Liver (tissue), 9 donors: ENCODE data around the gene TRIM22. TPM values are rescaled to one million over a fixed set of nuclear protein-coding genes. Genes with fewer than 3 reads are reported as not detected.

Experiments
- DNase-seq: peaks from one replicate; pipeline ENCODE4 v3.0.0-alpha.2; 2017; ENCODE audit warnings: low spot score
- H3K27ac ChIP-seq, 2 donors: one replicate each; pipeline ENCODE4 v1.7.0; 2013; ENCODE audit warnings: inconsistent platforms in 2 of 2, low read length in 2 of 2, control low read depth in 1 of 2, low read depth in 1 of 2, mild to moderate bottlenecking in 1 of 2
- H3K27me3 ChIP-seq, 4 donors: one replicate each; pipeline versions ENCODE4 v1.6.1 to v1.7.0; 2013; ENCODE audit warnings: low read length in 3 of 4, inconsistent platforms in 1 of 4, mild to moderate bottlenecking in 1 of 4, moderate library complexity in 1 of 4; ENCODE audit not compliant: control insufficient read depth in 4 of 4, insufficient read depth in 4 of 4
- H3K36me3 ChIP-seq, 4 donors: one replicate each; pipeline versions ENCODE4 v1.6.1 to v1.7.0; 2013; ENCODE audit warnings: low read length in 3 of 4, mild to moderate bottlenecking in 3 of 4, low read depth in 1 of 4, moderate library complexity in 1 of 4; ENCODE audit not compliant: control insufficient read depth in 4 of 4, insufficient read depth in 3 of 4
- H3K4me1 ChIP-seq, 4 donors: one replicate each; pipeline versions ENCODE4 v1.6.1 to v1.7.0; 2013; ENCODE audit warnings: low read length in 3 of 4, mild to moderate bottlenecking in 3 of 4, moderate library complexity in 1 of 4; ENCODE audit not compliant: control insufficient read depth in 4 of 4, insufficient read depth in 4 of 4
- H3K4me3 ChIP-seq, 3 donors: one replicate each; pipeline versions ENCODE4 v1.6.1 to v1.7.0; 2013; ENCODE audit warnings: low read length in 3 of 3, control low read depth in 1 of 3, low read depth in 1 of 3, mild to moderate bottlenecking in 1 of 3
- H3K9ac ChIP-seq, 2 donors: one replicate each; pipeline ENCODE4 v1.7.0; 2013; ENCODE audit warnings: low read length in 2 of 2, mild to moderate bottlenecking in 2 of 2, moderate library complexity in 2 of 2, control low read depth in 1 of 2, low read depth in 1 of 2
- H3K9me3 ChIP-seq, 4 donors: one replicate each; pipeline versions ENCODE4 v1.6.1 to v1.7.0; 2013; ENCODE audit warnings: low read length in 3 of 4; ENCODE audit not compliant: control insufficient read depth in 4 of 4
- EGR1 ChIP-seq, 2 donors: IDR thresholded peaks; 2 replicates each; pipeline ENCODE4 v1.6.1; 2016 to 2018; ENCODE audit warnings: antibody characterized with exemption in 2 of 2, low read depth in 2 of 2
- FOXA1 ChIP-seq: IDR thresholded peaks from 2 replicates; pipeline ENCODE4 v1.6.1; 2016; ENCODE audit warnings: antibody characterized with exemption
- FOXA2 ChIP-seq: IDR thresholded peaks from 2 replicates; pipeline ENCODE4 v1.6.1; 2016; ENCODE audit warnings: antibody characterized with exemption
- GABPA ChIP-seq, 2 donors: IDR thresholded peaks in 1 of 2; conservative IDR thresholded peaks in 1 of 2; 2 replicates each; pipeline ENCODE4 v1.6.1; 2016; ENCODE audit warnings: antibody characterized with exemption in 2 of 2, mild to moderate bottlenecking in 1 of 2, moderate library complexity in 1 of 2
- HNF4A ChIP-seq, 2 donors: conservative IDR thresholded peaks; 2 replicates each; pipeline ENCODE4 v1.6.1; 2016; ENCODE audit warnings: antibody characterized with exemption in 2 of 2, mild to moderate bottlenecking in 2 of 2
- HNF4G ChIP-seq: IDR thresholded peaks from 2 replicates; pipeline ENCODE4 v1.6.1; 2016; ENCODE audit warnings: antibody characterized with exemption
- NR2F2 ChIP-seq: IDR thresholded peaks from 2 replicates; pipeline ENCODE4 v1.6.1; 2016; ENCODE audit warnings: antibody characterized with exemption
- RXRA ChIP-seq, 2 donors: IDR thresholded peaks; 2 replicates each; pipeline ENCODE4 v1.6.1; 2017 to 2018; ENCODE audit warnings: antibody characterized with exemption in 2 of 2, mild to moderate bottlenecking in 1 of 2
- SP1 ChIP-seq: IDR thresholded peaks from 2 replicates; pipeline ENCODE4 v1.6.1; 2018; ENCODE audit warnings: antibody characterized with exemption, mild to moderate bottlenecking
- TAF1 ChIP-seq: conservative IDR thresholded peaks from 2 replicates; pipeline ENCODE4 v1.6.1; 2016; ENCODE audit warnings: antibody characterized with exemption, mild to moderate bottlenecking
- YY1 ChIP-seq: IDR thresholded peaks from 2 replicates; pipeline ENCODE4 v1.6.1; 2016; ENCODE audit warnings: antibody characterized with exemption, mild to moderate bottlenecking
- WGBS: extraction: QIAGEN DNeasy Blood & Tissue Kit; methylation state at CpG from one replicate; pipeline ENCODE4 v1.1.7; 2013; 5-methylcytosine and 5-hydroxymethylcytosine counted together
- polyA plus RNA-seq, 2 donors: library from polyadenylated mRNA; stranded (reverse) in 1 of 2; unstranded in 1 of 2; fragments of 200-250 nt in 1 of 2; fragments of >200 nt in 1 of 2; fragmentation: Nextera tagmentation in 1 of 2; extraction: Ambion mirVana in 1 of 2; gene quantifications; one replicate each; pipeline versions ENCODE4 v1.2.1 to v1.2.3, GENCODE V29; 2013 to 2015
- total RNA-seq, 2 donors: library from RNA; depleted of rRNA; stranded (reverse); fragments of >200 nt; gene quantifications; one replicate each; pipeline ENCODE4 v1.2.3, GENCODE V29; 2014
- TF ChIP-seq, protein P1 (sequence below): fragments of 150-350 bp; IDR thresholded peaks from 2 replicates; pipeline ENCODE4 v1.5.1; 2017; ENCODE audit warnings: improper control_type of control experiment, low read depth, low read length; ENCODE audit not compliant: missing input control
- TF ChIP-seq, protein P2 (sequence below): IDR thresholded peaks from 2 replicates; pipeline ENCODE4 v1.6.1; 2016; ENCODE audit warnings: antibody characterized with exemption, mild to moderate bottlenecking
- TF ChIP-seq, protein P3 (sequence below): IDR thresholded peaks from 2 replicates; pipeline ENCODE4 v1.6.1; 2016; ENCODE audit warnings: antibody characterized with exemption
- TF ChIP-seq, protein P4 (sequence below): IDR thresholded peaks from 2 replicates; pipeline ENCODE4 v1.6.1; 2016; ENCODE audit warnings: antibody characterized with exemption
- donor health status: healthy.
- donor health status: healthy.
- donor health status: healthy.
- donor health status: healthy.
- donor health status: healthy.

The TRIM22 gene
- total and polyA plus RNA-seq, 4 donors, result 3.6 to 21.6 (median 9.6) TPM

DNA sequence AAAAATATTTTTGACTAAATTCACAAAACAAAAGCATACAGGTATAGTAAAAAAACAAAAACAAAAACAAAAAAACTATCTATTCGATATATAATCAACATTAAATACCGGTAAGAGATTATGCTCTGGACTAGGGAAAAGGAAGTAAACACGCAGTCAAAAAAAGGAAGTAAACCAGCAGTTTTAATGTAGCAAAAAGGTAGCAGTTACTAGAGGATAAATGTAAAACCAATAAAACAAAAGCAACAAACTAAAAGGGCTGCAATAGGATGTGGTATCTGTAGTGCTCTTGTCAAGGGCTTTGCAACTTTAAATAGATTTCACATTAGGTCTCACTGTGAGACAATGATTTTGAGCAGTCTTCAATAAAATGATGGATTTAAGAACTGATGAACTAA, 2.4 kb downstream of the TRIM22 start:
- no peak overlapping the region for H3K27ac ChIP-seq
- WGBS, result 68% methylated on average over 3 of the region's 3 CpGs
- DNase-seq, result no peak
- H3K9ac ChIP-seq, result no peak overlapping the region
- H3K27me3 ChIP-seq, result no peaks in the 10 kb centered on the region
- peaks cover 0 to 6% (median 2%) of the 10 kb centered on the region in 4 donors for H3K4me1 ChIP-seq
- no peaks in the 10 kb centered on the region for H3K9me3 ChIP-seq
- TF ChIP-seq SP1 (no peak), NR2F2 (no peak), EGR1 (IDR thresholded peaks at IDR 0.05; ENCODE audit: low read depth in 2 of 2) (no peak), FOXA1 (no peak), RXRA (IDR thresholded peaks at IDR 0.05) (no peak)
- TF ChIP-seq, protein P1, sequence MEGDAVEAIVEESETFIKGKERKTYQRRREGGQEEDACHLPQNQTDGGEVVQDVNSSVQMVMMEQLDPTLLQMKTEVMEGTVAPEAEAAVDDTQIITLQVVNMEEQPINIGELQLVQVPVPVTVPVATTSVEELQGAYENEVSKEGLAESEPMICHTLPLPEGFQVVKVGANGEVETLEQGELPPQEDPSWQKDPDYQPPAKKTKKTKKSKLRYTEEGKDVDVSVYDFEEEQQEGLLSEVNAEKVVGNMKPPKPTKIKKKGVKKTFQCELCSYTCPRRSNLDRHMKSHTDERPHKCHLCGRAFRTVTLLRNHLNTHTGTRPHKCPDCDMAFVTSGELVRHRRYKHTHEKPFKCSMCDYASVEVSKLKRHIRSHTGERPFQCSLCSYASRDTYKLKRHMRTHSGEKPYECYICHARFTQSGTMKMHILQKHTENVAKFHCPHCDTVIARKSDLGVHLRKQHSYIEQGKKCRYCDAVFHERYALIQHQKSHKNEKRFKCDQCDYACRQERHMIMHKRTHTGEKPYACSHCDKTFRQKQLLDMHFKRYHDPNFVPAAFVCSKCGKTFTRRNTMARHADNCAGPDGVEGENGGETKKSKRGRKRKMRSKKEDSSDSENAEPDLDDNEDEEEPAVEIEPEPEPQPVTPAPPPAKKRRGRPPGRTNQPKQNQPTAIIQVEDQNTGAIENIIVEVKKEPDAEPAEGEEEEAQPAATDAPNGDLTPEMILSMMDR, result no peak
- TF ChIP-seq, protein P2, sequence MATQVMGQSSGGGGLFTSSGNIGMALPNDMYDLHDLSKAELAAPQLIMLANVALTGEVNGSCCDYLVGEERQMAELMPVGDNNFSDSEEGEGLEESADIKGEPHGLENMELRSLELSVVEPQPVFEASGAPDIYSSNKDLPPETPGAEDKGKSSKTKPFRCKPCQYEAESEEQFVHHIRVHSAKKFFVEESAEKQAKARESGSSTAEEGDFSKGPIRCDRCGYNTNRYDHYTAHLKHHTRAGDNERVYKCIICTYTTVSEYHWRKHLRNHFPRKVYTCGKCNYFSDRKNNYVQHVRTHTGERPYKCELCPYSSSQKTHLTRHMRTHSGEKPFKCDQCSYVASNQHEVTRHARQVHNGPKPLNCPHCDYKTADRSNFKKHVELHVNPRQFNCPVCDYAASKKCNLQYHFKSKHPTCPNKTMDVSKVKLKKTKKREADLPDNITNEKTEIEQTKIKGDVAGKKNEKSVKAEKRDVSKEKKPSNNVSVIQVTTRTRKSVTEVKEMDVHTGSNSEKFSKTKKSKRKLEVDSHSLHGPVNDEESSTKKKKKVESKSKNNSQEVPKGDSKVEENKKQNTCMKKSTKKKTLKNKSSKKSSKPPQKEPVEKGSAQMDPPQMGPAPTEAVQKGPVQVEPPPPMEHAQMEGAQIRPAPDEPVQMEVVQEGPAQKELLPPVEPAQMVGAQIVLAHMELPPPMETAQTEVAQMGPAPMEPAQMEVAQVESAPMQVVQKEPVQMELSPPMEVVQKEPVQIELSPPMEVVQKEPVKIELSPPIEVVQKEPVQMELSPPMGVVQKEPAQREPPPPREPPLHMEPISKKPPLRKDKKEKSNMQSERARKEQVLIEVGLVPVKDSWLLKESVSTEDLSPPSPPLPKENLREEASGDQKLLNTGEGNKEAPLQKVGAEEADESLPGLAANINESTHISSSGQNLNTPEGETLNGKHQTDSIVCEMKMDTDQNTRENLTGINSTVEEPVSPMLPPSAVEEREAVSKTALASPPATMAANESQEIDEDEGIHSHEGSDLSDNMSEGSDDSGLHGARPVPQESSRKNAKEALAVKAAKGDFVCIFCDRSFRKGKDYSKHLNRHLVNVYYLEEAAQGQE, result no peak
- H3K4me3 ChIP-seq, result no peak overlapping the region
- peaks cover 0 to 4% (median 0%) of the 10 kb centered on the region in 4 donors for H3K36me3 ChIP-seq

DNA sequence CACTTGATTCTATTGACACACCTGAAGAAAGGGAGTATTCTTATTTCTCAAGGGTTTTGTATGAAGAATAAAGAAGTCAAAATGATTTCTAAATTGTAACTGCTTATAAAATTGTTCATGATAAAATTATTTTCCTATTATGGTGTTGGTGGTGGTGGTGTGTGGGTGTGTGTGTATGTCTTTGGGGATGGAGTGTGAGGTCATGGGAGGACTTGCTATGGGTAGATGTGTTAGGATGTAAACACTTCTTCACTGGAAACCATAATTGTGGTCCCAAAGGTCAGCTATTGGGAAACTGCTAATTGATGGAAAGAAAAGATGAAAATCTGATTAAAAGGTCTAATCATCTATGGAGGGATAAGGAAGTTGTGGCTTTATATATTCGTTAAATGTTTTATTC, 5.1 kb downstream of the TRIM22 start:
- no peaks in the 10 kb centered on the region for H3K9me3 ChIP-seq
- TF ChIP-seq, protein P1, result no peak
- TF ChIP-seq FOXA1 (no peak), HNF4A (conservative IDR thresholded peaks at IDR 0.05) (no peak), HNF4G (no peak), RXRA (IDR thresholded peaks at IDR 0.05) (no peak), NR2F2 (no peak), GABPA (IDR thresholded peaks at IDR 0.05 in 1 of 2, conservative IDR thresholded peaks at IDR 0.05 in 1 of 2) (no peak), FOXA2 (no peak), YY1 (no peak), TAF1 (no peak)
- TF ChIP-seq, protein P3, sequence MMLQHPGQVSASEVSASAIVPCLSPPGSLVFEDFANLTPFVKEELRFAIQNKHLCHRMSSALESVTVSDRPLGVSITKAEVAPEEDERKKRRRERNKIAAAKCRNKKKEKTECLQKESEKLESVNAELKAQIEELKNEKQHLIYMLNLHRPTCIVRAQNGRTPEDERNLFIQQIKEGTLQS, result no peak
- TF ChIP-seq, protein P2, result no peak
- TF ChIP-seq, protein P4, sequence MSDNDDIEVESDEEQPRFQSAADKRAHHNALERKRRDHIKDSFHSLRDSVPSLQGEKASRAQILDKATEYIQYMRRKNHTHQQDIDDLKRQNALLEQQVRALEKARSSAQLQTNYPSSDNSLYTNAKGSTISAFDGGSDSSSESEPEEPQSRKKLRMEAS, result no peak
- no peak for DNase-seq
- 76% methylated on average over 1 of the region's 1 CpG for WGBS
- no peak overlapping the region for H3K9ac ChIP-seq
- no peaks in the 10 kb centered on the region for H3K27me3 ChIP-seq
- peaks cover 0 to 3% (median 0%) of the 10 kb centered on the region in 4 donors for H3K4me1 ChIP-seq
- H3K27ac ChIP-seq, result no peak overlapping the region
- H3K4me3 ChIP-seq, result no peak overlapping the region
- H3K36me3 ChIP-seq, result peaks cover 0 to 9% (median 3%) of the 10 kb centered on the region in 4 donors
